GM15510 (cell line): ENCODE measurements around the gene TTLL7.

Experiments
- POLR2A ChIP-seq: IDR thresholded peaks from 3 replicates; pipeline ENCODE4 v1.6.1; 2011; ENCODE audit warnings: borderline replicate concordance; ENCODE audit not compliant: insufficient read length; ENCODE audit errors: extremely low read depth

The TTLL7 gene

GRCh38 chr1:83999316-83999819, 436 bp upstream of the TTLL7 start:
- TF ChIP-seq POLR2A = no peak

- TF ChIP-seq POLR2A = no peak
Measured at GRCh38 chr1:83998205-83998497, 781 bp downstream of the TTLL7 start.

- no peak for TF ChIP-seq POLR2A
Measured at GRCh38 chr1:83997631-83998030, 1.3 kb downstream of the TTLL7 start.

GRCh38 chr1:83996621-83997020, 2.3 kb downstream of the TTLL7 start:
- no peak for TF ChIP-seq POLR2A

GRCh38 chr1:83996191-83996590, 2.7 kb downstream of the TTLL7 start:
- TF ChIP-seq POLR2A = no peak

GRCh38 chr1:83995649-83996048, 3.3 kb downstream of the TTLL7 start:
- TF ChIP-seq POLR2A = no peak

GRCh38 chr1:83994111-83994510, 4.8 kb downstream of the TTLL7 start:
- TF ChIP-seq POLR2A = no peak

- no peak for TF ChIP-seq POLR2A
Measured at GRCh38 chr1:83990734-83991133, 8.2 kb downstream of the TTLL7 start.

GRCh38 chr1:83985048-83985447, 13.9 kb downstream of the TTLL7 start:
- no peak for TF ChIP-seq POLR2A

- no peak for TF ChIP-seq POLR2A
Measured at GRCh38 chr1:83978056-83978455, 20.9 kb downstream of the TTLL7 start.

GRCh38 chr1:83976920-83977319, 22.0 kb downstream of the TTLL7 start:
- TF ChIP-seq POLR2A = no peak

GRCh38 chr1:83970802-83971201, 28.1 kb downstream of the TTLL7 start:
- no peak for TF ChIP-seq POLR2A

GRCh38 chr1:83970114-83970513, 28.8 kb downstream of the TTLL7 start:
- TF ChIP-seq POLR2A = no peak

- no peak for TF ChIP-seq POLR2A
Measured at GRCh38 chr1:83967336-83967735, 31.6 kb downstream of the TTLL7 start.

- TF ChIP-seq POLR2A = no peak
Measured at GRCh38 chr1:83964153-83964552, 34.8 kb downstream of the TTLL7 start.

- no peak for TF ChIP-seq POLR2A
Measured at GRCh38 chr1:83961571-83962295, 37.2 kb downstream of the TTLL7 start.
